H9 (cell line): ENCODE data around the gene SCN1A. TPM values are rescaled to one million over a fixed set of nuclear protein-coding genes. Genes with fewer than 3 reads are reported as not detected.

Source experiments
- DNase-seq: peaks from one replicate; pipeline ENCODE4 v3.0.0-alpha.2; 2017
- H2AFZ ChIP-seq: one replicate; pipeline ENCODE4 v1.6.1; 2013; ENCODE audit warnings: mild to moderate bottlenecking, low read length, control low read depth, moderate library complexity
- H2AK5ac ChIP-seq: 2 replicates; pipeline ENCODE4 v1.6.1; 2013; ENCODE audit warnings: low read length, control low read depth, mixed read lengths; ENCODE audit not compliant: insufficient read length
- H2BK120ac ChIP-seq: one replicate; pipeline ENCODE4 v1.6.1; 2013; ENCODE audit warnings: low read depth, mild to moderate bottlenecking, low read length, control low read depth, inconsistent platforms; ENCODE audit not compliant: poor library complexity, severe bottlenecking
- H2BK12ac ChIP-seq: 2 replicates; pipeline ENCODE4 v1.6.1; 2013; ENCODE audit warnings: low read length, control low read depth, mixed read lengths, low read depth; ENCODE audit not compliant: insufficient read length
- H2BK15ac ChIP-seq: 2 replicates; pipeline ENCODE4 v1.6.1; 2013; ENCODE audit warnings: low read depth, low read length, control low read depth
- H2BK20ac ChIP-seq: one replicate; pipeline ENCODE4 v1.6.1; 2013; ENCODE audit warnings: low read depth, mild to moderate bottlenecking, low read length, control low read depth, inconsistent platforms; ENCODE audit not compliant: poor library complexity, severe bottlenecking
- H2BK5ac ChIP-seq: 2 replicates; pipeline ENCODE4 v1.6.1; 2013; ENCODE audit warnings: low read length, control low read depth, mixed read lengths; ENCODE audit not compliant: insufficient read length
- H3K14ac ChIP-seq: 2 replicates; pipeline ENCODE4 v1.6.1; 2013; ENCODE audit warnings: low read length, control low read depth; ENCODE audit not compliant: insufficient read depth
- H3K18ac ChIP-seq: 2 replicates; pipeline ENCODE4 v1.6.1; 2013; ENCODE audit warnings: low read depth, mild to moderate bottlenecking, mixed read lengths, low read length, control low read depth; ENCODE audit not compliant: insufficient read length
- H3K23ac ChIP-seq: 2 replicates; pipeline ENCODE4 v1.6.1; 2013; ENCODE audit warnings: low read length, control low read depth, mixed read lengths, low read depth; ENCODE audit not compliant: insufficient read length
- H3K23me2 ChIP-seq: 2 replicates; pipeline ENCODE4 v1.6.1; 2013; ENCODE audit warnings: low read depth, mild to moderate bottlenecking, mixed read lengths, low read length, control low read depth; ENCODE audit not compliant: insufficient read length, poor library complexity, severe bottlenecking
- H3K27ac ChIP-seq: 2 replicates; pipeline ENCODE4 v1.5.1; 2013; ENCODE audit warnings: low read length, control low read depth, mixed read lengths, low read depth; ENCODE audit not compliant: insufficient read length
- H3K27me3 ChIP-seq: 2 replicates; pipeline ENCODE4 v1.6.1; 2013; ENCODE audit warnings: low read length, control low read depth, inconsistent platforms; ENCODE audit not compliant: insufficient read depth
- H3K4ac ChIP-seq: 2 replicates; pipeline ENCODE4 v1.6.1; 2013; ENCODE audit warnings: low read depth, mild to moderate bottlenecking, control low read depth, inconsistent platforms, low read length, moderate library complexity
- H3K4me1 ChIP-seq: 2 replicates; pipeline ENCODE4 v1.6.1; 2013; ENCODE audit warnings: low read length, control low read depth, inconsistent platforms; ENCODE audit not compliant: insufficient read depth
- H3K4me2 ChIP-seq: 2 replicates; pipeline ENCODE4 v1.6.1; 2013; ENCODE audit warnings: low read length, control low read depth, mixed read lengths; ENCODE audit not compliant: insufficient read length, insufficient read depth
- H3K56ac ChIP-seq: 2 replicates; pipeline ENCODE4 v1.6.1; 2013; ENCODE audit warnings: low read depth, mild to moderate bottlenecking, mixed read lengths, low read length, control low read depth; ENCODE audit not compliant: insufficient read length
- H3K79me1 ChIP-seq: 2 replicates; pipeline ENCODE4 v1.6.1; 2013; ENCODE audit warnings: low read depth, mild to moderate bottlenecking, moderate library complexity, low read length, control low read depth, inconsistent platforms; ENCODE audit not compliant: insufficient read depth, poor library complexity, severe bottlenecking
- H3K79me2 ChIP-seq: 2 replicates; pipeline ENCODE4 v1.6.1; 2013; ENCODE audit warnings: low read length, control low read depth, inconsistent platforms; ENCODE audit not compliant: insufficient read depth
- H3K9ac ChIP-seq: 2 replicates; pipeline ENCODE4 v1.6.1; 2013; ENCODE audit warnings: low read length, control low read depth, mixed read lengths; ENCODE audit not compliant: insufficient read length; ENCODE audit errors: extremely low read depth
- H3K9me3 ChIP-seq: one replicate; pipeline ENCODE4 v1.6.1; 2013; ENCODE audit warnings: low read depth, low read length, inconsistent platforms; ENCODE audit not compliant: control insufficient read depth
- H3T11ph ChIP-seq: one replicate; pipeline ENCODE4 v1.6.1; 2013; ENCODE audit warnings: mild to moderate bottlenecking, low read length, control low read depth, inconsistent platforms
- H4K20me1 ChIP-seq: one replicate; pipeline ENCODE4 v1.6.1; 2013; ENCODE audit not compliant: control insufficient read depth, insufficient read length, insufficient read depth
- H4K5ac ChIP-seq: 2 replicates; pipeline ENCODE4 v1.6.1; 2013; ENCODE audit warnings: low read depth, mild to moderate bottlenecking, mixed read lengths, low read length, control low read depth; ENCODE audit not compliant: insufficient read length
- H4K8ac ChIP-seq: replicated peaks from 2 replicates; pipeline ENCODE4 v1.6.1; 2013; ENCODE audit warnings: low read length, control low read depth, mixed read lengths, low read depth; ENCODE audit not compliant: insufficient read length
- H4K91ac ChIP-seq: 2 replicates; pipeline ENCODE4 v1.6.1; 2013; ENCODE audit warnings: low read depth, mild to moderate bottlenecking, moderate library complexity, mixed read lengths, low read length, control low read depth; ENCODE audit not compliant: insufficient read length
- H3K27ac Mint-ChIP-seq, 3 experiments: 2 replicates in 2 of 3; 3 replicates in 1 of 3; pipeline ENCODE4 v1.8.0; 2020 to 2021; ENCODE audit warnings: mixed read lengths in 3 of 3, mild to moderate bottlenecking in 1 of 3, moderate library complexity in 1 of 3
- H3K27me3 Mint-ChIP-seq: 2 replicates; pipeline ENCODE4 v1.8.0; 2021; ENCODE audit warnings: low read depth, mild to moderate bottlenecking, moderate library complexity, mixed read lengths
- H3K36me3 Mint-ChIP-seq, 3 experiments: 2 replicates in 2 of 3; 3 replicates in 1 of 3; pipeline ENCODE4 v1.8.0; 2020 to 2021; ENCODE audit warnings: low read depth in 3 of 3, mixed read lengths in 3 of 3; ENCODE audit not compliant: insufficient read depth in 1 of 3
- H3K4me1 Mint-ChIP-seq, 2 experiments: 2 replicates each; pipeline ENCODE4 v1.8.0; 2020; ENCODE audit warnings: mixed read lengths in 2 of 2
- H3K4me3 Mint-ChIP-seq, 2 experiments: 2 replicates in 1 of 2; 3 replicates in 1 of 2; pipeline ENCODE4 v1.8.0; 2020 to 2021; ENCODE audit warnings: mild to moderate bottlenecking in 2 of 2, mixed read lengths in 2 of 2, moderate library complexity in 1 of 2
- H3K9me3 Mint-ChIP-seq, 2 experiments: 2 replicates in 1 of 2; 3 replicates in 1 of 2; pipeline ENCODE4 v1.8.0; 2020; ENCODE audit warnings: mild to moderate bottlenecking in 2 of 2, mixed read lengths in 2 of 2, moderate library complexity in 1 of 2
- WGBS: extraction: QIAGEN DNeasy Blood & Tissue Kit; methylation state at CpG from one replicate; pipeline ENCODE4 v1.1.7; 2013; ENCODE audit warnings: missing lambda C conversion rate, low lambda C conversion rate, mixed read lengths; ENCODE audit not compliant: insufficient read length; ENCODE audit errors: extremely low coverage; 5-methylcytosine and 5-hydroxymethylcytosine counted together
- long read RNA-seq: library from polyadenylated mRNA; unstranded; transcript quantifications from one replicate; pipeline ENCODE4 v2.0.0, GENCODE V29; 2020
- total RNA-seq: library from RNA; stranded (reverse); gene quantifications from 2 replicates; pipeline ENCODE4 v1.2.1, GENCODE V29; 2021
- TF ChIP-seq, protein P1 (sequence below): fragments of 200-600 bp; sonication (generic); conservative IDR thresholded peaks from 3 replicates; pipeline ENCODE4 v1.8.0; 2021; ENCODE audit warnings: antibody characterized with exemption, mild to moderate bottlenecking

Gene SCN1A
- total RNA-seq, result 0.13 and 0.18 TPM in 2 replicates
- long read RNA-seq, result 0 reads

DNA sequence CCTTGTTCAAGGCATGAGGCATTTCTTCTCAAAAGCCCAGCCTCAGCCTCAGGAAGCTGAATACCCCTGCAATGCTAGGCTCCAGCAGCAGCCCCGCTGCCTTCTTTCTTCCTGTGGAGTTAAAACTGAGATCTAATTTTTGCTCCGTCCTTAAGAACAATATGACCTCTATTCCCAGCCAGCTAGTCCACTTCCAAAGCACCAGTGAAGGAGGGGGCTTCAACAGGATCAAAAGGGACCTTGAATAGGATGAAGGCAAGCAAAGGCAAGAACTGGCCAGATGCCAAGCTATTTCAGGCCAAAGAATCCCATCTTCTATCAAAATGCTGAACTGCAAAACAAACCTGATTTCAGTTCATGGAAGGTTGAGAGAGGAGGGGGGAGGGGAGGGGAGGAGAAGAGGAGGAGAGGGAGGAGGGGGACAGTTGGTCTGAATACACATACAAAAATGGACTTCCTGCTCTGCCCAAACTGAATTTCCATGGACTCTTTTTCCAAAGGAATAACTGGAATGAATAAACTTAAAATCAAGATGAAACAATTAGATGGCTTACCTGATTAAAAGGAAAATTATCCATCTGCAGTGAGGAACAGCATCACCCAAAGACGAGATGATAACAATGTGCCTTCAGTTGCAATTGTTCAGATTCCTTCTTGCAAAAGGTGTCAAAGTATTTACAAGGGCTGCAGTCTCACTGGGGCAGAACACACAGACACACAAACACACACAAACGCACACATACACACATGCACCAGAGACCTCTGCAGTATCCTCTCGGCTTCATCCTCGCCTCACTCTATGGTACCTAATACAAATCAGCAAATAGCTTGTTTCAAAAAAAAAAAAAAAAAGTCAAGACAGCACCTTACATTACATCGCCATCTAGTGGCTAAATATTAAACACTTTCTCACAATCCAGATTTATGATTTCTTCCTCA lies at the start of gene SCN1A:
SCN1A (minus strand) TSS at position 804 of the 939 bp plus-strand sequence. CDS start 54,399 bp downstream, outside the sequence.
- Histone ChIP-seq H3T11ph (no peak within 1 kb of the TSS), H3K4me1 (peaks cover 10% of the 10 kb centered on the region; the same call in 1 of the 2 replicates), H3K9me3 (no peaks in the 10 kb centered on the region), H3K4ac (no peak within 1 kb of the TSS), H3K23me2 (peaks cover 2% of the 10 kb centered on the region), H4K91ac (no peak within 1 kb of the TSS), H4K5ac (no peak within 1 kb of the TSS), H4K20me1 (no peaks in the 10 kb centered on the region), H3K18ac (no peak within 1 kb of the TSS), H4K8ac (no peak within 1 kb of the TSS), H2BK15ac (no peak within 1 kb of the TSS), H3K23ac (no peak within 1 kb of the TSS), H3K56ac (no peak within 1 kb of the TSS), H3K27me3 (no peaks in the 10 kb centered on the region), H3K9ac (no peak within 1 kb of the TSS), H3K4me2 (peak within 1 kb of the TSS; percentile 32), H2AK5ac (no peak within 1 kb of the TSS), H2BK5ac (no peak within 1 kb of the TSS), H3K27ac (no peak within 1 kb of the TSS), H2AFZ (no peak within 1 kb of the TSS), H2BK120ac (no peak within 1 kb of the TSS), H2BK20ac (no peak within 1 kb of the TSS), H3K79me2 (no peaks in the 10 kb centered on the region), H2BK12ac (no peak within 1 kb of the TSS), H3K14ac (no peak within 1 kb of the TSS), H3K79me1 (no peaks in the 10 kb centered on the region)
- Mint-ChIP-seq H3K27me3 (no peaks in the 10 kb centered on the region), H3K36me3 (no peaks in the 10 kb centered on the region), H3K4me1 (peaks cover 29 to 30% of the 10 kb centered on the region in 2 experiments), H3K27ac (no peak within 1 kb of the TSS), H3K4me3 (peak within 1 kb of the TSS; percentile 13 to 69; a peak in 4 of 5 replicates), H3K9me3 (no peaks in the 10 kb centered on the region)
- TF ChIP-seq, protein P1, sequence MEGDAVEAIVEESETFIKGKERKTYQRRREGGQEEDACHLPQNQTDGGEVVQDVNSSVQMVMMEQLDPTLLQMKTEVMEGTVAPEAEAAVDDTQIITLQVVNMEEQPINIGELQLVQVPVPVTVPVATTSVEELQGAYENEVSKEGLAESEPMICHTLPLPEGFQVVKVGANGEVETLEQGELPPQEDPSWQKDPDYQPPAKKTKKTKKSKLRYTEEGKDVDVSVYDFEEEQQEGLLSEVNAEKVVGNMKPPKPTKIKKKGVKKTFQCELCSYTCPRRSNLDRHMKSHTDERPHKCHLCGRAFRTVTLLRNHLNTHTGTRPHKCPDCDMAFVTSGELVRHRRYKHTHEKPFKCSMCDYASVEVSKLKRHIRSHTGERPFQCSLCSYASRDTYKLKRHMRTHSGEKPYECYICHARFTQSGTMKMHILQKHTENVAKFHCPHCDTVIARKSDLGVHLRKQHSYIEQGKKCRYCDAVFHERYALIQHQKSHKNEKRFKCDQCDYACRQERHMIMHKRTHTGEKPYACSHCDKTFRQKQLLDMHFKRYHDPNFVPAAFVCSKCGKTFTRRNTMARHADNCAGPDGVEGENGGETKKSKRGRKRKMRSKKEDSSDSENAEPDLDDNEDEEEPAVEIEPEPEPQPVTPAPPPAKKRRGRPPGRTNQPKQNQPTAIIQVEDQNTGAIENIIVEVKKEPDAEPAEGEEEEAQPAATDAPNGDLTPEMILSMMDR, result peak; percentile 79
- DNase-seq, result no peak
- no CpG with 5 or more reads among the region's 7 CpGs for WGBS
